K562 (cell line): Measurements from ENCODE around the gene PET100.

Source experiments
- BMI1 ChIP-seq: fragments of 150-350 bp; IDR thresholded peaks from 2 replicates; pipeline ENCODE4 v1.6.1; 2014; ENCODE audit warnings: low read length
- CBFB ChIP-seq: sonication (generic); formaldehyde crosslinking; IDR thresholded peaks from 2 replicates; pipeline ENCODE4 v1.4.0; 2020; ENCODE audit warnings: mild to moderate bottlenecking, missing genetic modification reagents
- MYBL2 ChIP-seq, 2 experiments: fragments of 450-650 bp in 1 of 2; sonication (generic) in 1 of 2; formaldehyde crosslinking in 1 of 2; IDR thresholded peaks; 2 replicates each; pipeline versions ENCODE4 v1.6.1 to v1.8.1; 2017 to 2022; ENCODE audit warnings: borderline replicate concordance in 1 of 2, inconsistent platforms in 1 of 2, low read depth in 1 of 2, mild to moderate bottlenecking in 1 of 2, missing genetic modification reagents in 1 of 2, moderate library complexity in 1 of 2
- POLR2AphosphoS5 ChIP-seq: IDR thresholded peaks from 2 replicates; pipeline ENCODE4 v1.6.1; 2011; ENCODE audit warnings: mild to moderate bottlenecking, low read depth, low read length, moderate library complexity; ENCODE audit not compliant: control insufficient read depth, insufficient read depth
- SIN3A ChIP-seq, 2 experiments: fragments of 150-350 bp in 1 of 2; IDR thresholded peaks; 2 replicates each; pipeline ENCODE4 v1.6.1; 2011 to 2016; ENCODE audit warnings: borderline replicate concordance in 2 of 2, low read depth in 2 of 2, low read length in 2 of 2, mild to moderate bottlenecking in 2 of 2, moderate library complexity in 2 of 2; ENCODE audit not compliant: control insufficient read depth in 1 of 2
- SMARCC2 ChIP-seq: fragments of 450-650 bp; IDR thresholded peaks from 2 replicates; pipeline ENCODE4 v1.6.1; 2017; ENCODE audit warnings: antibody characterized with exemption, moderate library complexity, mild to moderate bottlenecking, low read depth
- SRF ChIP-seq, 2 experiments: fragments of 250-450, 450-650 bp in 1 of 2; sonication (Bioruptor Pico) in 1 of 2; sonication (generic) in 1 of 2; formaldehyde crosslinking; IDR thresholded peaks; 2 replicates each; pipeline versions ENCODE4 v1.5.0 to v1.5.1; 2020 to 2022; ENCODE audit warnings: mild to moderate bottlenecking in 1 of 2, missing genetic modification reagents in 1 of 2
- SRSF7 ChIP-seq: fragments of 200-400 bp; formaldehyde crosslinking; optimal IDR thresholded peaks from 2 replicates; pipeline ENCODE3; 2017; ENCODE audit warnings: mild to moderate bottlenecking, low read depth, low read length
- TAF1 ChIP-seq: IDR thresholded peaks from 2 replicates; pipeline ENCODE4 v1.6.1; 2011; ENCODE audit warnings: mild to moderate bottlenecking, low read length, moderate library complexity; ENCODE audit not compliant: insufficient read depth, control insufficient read depth, severe bottlenecking; ENCODE audit errors: extremely low read depth
- ZNF121 ChIP-seq: sonication (generic); formaldehyde crosslinking; conservative IDR thresholded peaks from 2 replicates; pipeline ENCODE4 v1.8.0; 2022; ENCODE audit warnings: missing genetic modification reagents
- ZZZ3 ChIP-seq: fragments of 450-650 bp; IDR thresholded peaks from 2 replicates; pipeline ENCODE4 v1.6.1; 2016; ENCODE audit warnings: antibody characterized with exemption, mild to moderate bottlenecking, moderate library complexity
- TF ChIP-seq, protein P1 (sequence below): fragments of 250-450 bp; sonication (Bioruptor Pico); IDR thresholded peaks from 2 replicates; pipeline ENCODE4 v1.5.0; 2022; ENCODE audit warnings: mild to moderate bottlenecking

DNA sequence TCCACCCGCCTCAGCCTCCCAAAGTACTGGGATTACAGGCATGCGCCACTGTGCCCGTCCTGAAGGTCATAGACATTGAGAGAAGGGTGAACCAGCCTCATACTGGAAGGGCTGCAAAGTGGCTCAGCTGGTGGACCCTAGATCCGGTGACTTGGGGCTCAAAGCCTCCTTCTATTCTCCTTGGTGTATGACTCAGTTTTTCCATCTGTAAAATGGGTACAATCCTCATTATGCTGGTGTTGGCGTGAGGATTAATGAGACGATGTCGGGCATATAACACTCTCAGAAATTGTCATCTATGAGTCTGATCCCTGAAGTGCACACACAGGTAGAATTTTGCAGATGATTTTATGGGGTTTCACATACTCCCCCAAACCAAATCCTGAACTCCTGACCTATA is 39.8 kb upstream of the PET100 start:
- TF ChIP-seq ZNF121 (CRISPR knock-in tag) (no peak), SMARCC2 (no peak), MYBL2 (IDR thresholded peaks at IDR 0.05; ENCODE audit: low read depth) (no peak), MYBL2 (CRISPR knock-in tag; IDR thresholded peaks at IDR 0.05; ENCODE audit: borderline replicate concordance) (no peak), POLR2AphosphoS5 (no peak), CBFB (CRISPR knock-in tag) (no peak), SIN3A (IDR thresholded peaks at IDR 0.05; ENCODE audit: borderline replicate concordance in 2 of 2, control insufficient read depth in 1 of 2, low read depth in 2 of 2, low read length in 2 of 2) (no peak), TAF1 (no peak), SRSF7 (no peak), BMI1 (no peak), SRF (CRISPR knock-in tag; IDR thresholded peaks at IDR 0.05) (no peak), ZZZ3 (no peak)
- TF ChIP-seq, protein P1, sequence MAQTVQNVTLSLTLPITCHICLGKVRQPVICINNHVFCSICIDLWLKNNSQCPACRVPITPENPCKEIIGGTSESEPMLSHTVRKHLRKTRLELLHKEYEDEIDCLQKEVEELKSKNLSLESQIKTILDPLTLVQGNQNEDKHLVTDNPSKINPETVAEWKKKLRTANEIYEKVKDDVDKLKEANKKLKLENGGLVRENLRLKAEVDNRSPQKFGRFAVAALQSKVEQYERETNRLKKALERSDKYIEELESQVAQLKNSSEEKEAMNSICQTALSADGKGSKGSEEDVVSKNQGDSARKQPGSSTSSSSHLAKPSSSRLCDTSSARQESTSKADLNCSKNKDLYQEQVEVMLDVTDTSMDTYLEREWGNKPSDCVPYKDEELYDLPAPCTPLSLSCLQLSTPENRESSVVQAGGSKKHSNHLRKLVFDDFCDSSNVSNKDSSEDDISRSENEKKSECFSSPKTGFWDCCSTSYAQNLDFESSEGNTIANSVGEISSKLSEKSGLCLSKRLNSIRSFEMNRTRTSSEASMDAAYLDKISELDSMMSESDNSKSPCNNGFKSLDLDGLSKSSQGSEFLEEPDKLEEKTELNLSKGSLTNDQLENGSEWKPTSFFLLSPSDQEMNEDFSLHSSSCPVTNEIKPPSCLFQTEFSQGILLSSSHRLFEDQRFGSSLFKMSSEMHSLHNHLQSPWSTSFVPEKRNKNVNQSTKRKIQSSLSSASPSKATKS (CRISPR knock-in tag): no peak
